ENCODE results near the gene TTLL1.
A peak's percentile ranks its signal among the peaks of the same experiment; 100 is the strongest.
"Not testable (repeated sequence)": the region's sequence is repeated elsewhere in the genome, so short reads cannot be mapped to it uniquely, and the experiment has no call there.

Gene TTLL1

GRCh38 chr22:43017525-43018460 is 71.4 kb downstream of the TTLL1 start:
- Histone ChIP-seq H3K36me3 (ENCODE audit: insufficient read depth, low read length) (0 out of 2 replicates have a peak, but pooled peaks cover 4% of the 10 kb centered on the region), H3K9me3 (ENCODE audit: control insufficient read depth, insufficient read depth, low read length) (peaks cover 5% of the 10 kb centered on the region), H3K4me1 (ENCODE audit: insufficient read depth, low read length) (no peaks in the 10 kb centered on the region; the same call in 1 of the 2 replicates), H3K9ac (ENCODE audit: low read depth, low read length) (no peak overlapping the region)

GRCh38 chr22:43016150-43016549 is 73.0 kb downstream of the TTLL1 start:
- not testable (repeated sequence) for H3K36me3 ChIP-seq (ENCODE audit: insufficient read depth, low read length); H3K4me1 ChIP-seq (ENCODE audit: insufficient read depth, low read length); H3K9ac ChIP-seq (ENCODE audit: low read depth, low read length); H3K9me3 ChIP-seq (ENCODE audit: control insufficient read depth, insufficient read depth, low read length)

GRCh38 chr22:43015677-43016042 is 73.5 kb downstream of the TTLL1 start:
- Histone ChIP-seq H3K9ac (ENCODE audit: low read depth, low read length) (peak overlapping the region; percentile 79), H3K36me3 (ENCODE audit: insufficient read depth, low read length) (0 out of 2 replicates have a peak, but pooled peaks cover 4% of the 10 kb centered on the region), H3K9me3 (ENCODE audit: control insufficient read depth, insufficient read depth, low read length) (peaks cover 5% of the 10 kb centered on the region), H3K4me1 (ENCODE audit: insufficient read depth, low read length) (peaks cover 4% of the 10 kb centered on the region; the same call in 1 of the 2 replicates)

GRCh38 chr22:43014869-43015676 is 74.1 kb downstream of the TTLL1 start, which contains the start of gene PACSIN2:
Gene PACSIN2 (minus strand): TSS chr22:43015149. CDS start chr22:42912080, 103,069 bp downstream.
- Histone ChIP-seq H3K9ac (ENCODE audit: low read depth, low read length) (peak within 1 kb of the TSS; percentile 79), H3K9me3 (ENCODE audit: control insufficient read depth, insufficient read depth, low read length) (peaks cover 5% of the 10 kb centered on the region), H3K4me1 (ENCODE audit: insufficient read depth, low read length) (peaks cover 4% of the 10 kb centered on the region; the same call in 1 of the 2 replicates), H3K36me3 (ENCODE audit: insufficient read depth, low read length) (0 out of 2 replicates have a peak, but pooled peaks cover 4% of the 10 kb centered on the region)

GRCh38 chr22:43014316-43014868 is 74.8 kb downstream of the TTLL1 start:
- Histone ChIP-seq H3K9ac (ENCODE audit: low read depth, low read length) (peak overlapping the region; percentile 79), H3K36me3 (ENCODE audit: insufficient read depth, low read length) (0 out of 2 replicates have a peak, but pooled peaks cover 4% of the 10 kb centered on the region), H3K4me1 (ENCODE audit: insufficient read depth, low read length) (peaks cover 4% of the 10 kb centered on the region; the same call in 1 of the 2 replicates), H3K9me3 (ENCODE audit: control insufficient read depth, insufficient read depth, low read length) (peaks cover 5% of the 10 kb centered on the region)

- 0 out of 2 replicates have a peak, but pooled peaks cover 4% of the 10 kb centered on the region for H3K36me3 ChIP-seq (ENCODE audit: insufficient read depth, low read length)
- peaks cover 4% of the 10 kb centered on the region; the same call in 1 of the 2 replicates for H3K4me1 ChIP-seq (ENCODE audit: insufficient read depth, low read length)
- peak overlapping the region; percentile 79 for H3K9ac ChIP-seq (ENCODE audit: low read depth, low read length)
- peaks cover 5% of the 10 kb centered on the region for H3K9me3 ChIP-seq (ENCODE audit: control insufficient read depth, insufficient read depth, low read length)
Measured at GRCh38 chr22:43013355-43014315, 75.6 kb downstream of the TTLL1 start.

GRCh38 chr22:43012390-43012789 is 76.8 kb downstream of the TTLL1 start:
- H3K4me1 ChIP-seq (ENCODE audit: insufficient read depth, low read length) = peaks cover 9% of the 10 kb centered on the region; the same call in 1 of the 2 replicates
- no peaks in the 10 kb centered on the region for H3K36me3 ChIP-seq (ENCODE audit: insufficient read depth, low read length)
- no peak overlapping the region for H3K9ac ChIP-seq (ENCODE audit: low read depth, low read length)
- no peaks in the 10 kb centered on the region for H3K9me3 ChIP-seq (ENCODE audit: control insufficient read depth, insufficient read depth, low read length)

GRCh38 chr22:43011079-43011478 is 78.1 kb downstream of the TTLL1 start:
- Histone ChIP-seq H3K4me1 (ENCODE audit: insufficient read depth, low read length) (peaks cover 10% of the 10 kb centered on the region; the same call in 1 of the 2 replicates), H3K9me3 (ENCODE audit: control insufficient read depth, insufficient read depth, low read length) (no peaks in the 10 kb centered on the region)

GRCh38 chr22:43009444-43009843 is 79.7 kb downstream of the TTLL1 start:
- H3K4me1 ChIP-seq (ENCODE audit: insufficient read depth, low read length) = peaks cover 20% of the 10 kb centered on the region
- H3K9me3 ChIP-seq (ENCODE audit: control insufficient read depth, insufficient read depth, low read length) = no peaks in the 10 kb centered on the region
- no peak overlapping the region for H3K9ac ChIP-seq (ENCODE audit: low read depth, low read length)
- H3K36me3 ChIP-seq (ENCODE audit: insufficient read depth, low read length) = no peaks in the 10 kb centered on the region

More at GRCh38 chr22:43011079-43011478, 78.1 kb downstream of the TTLL1 start:
- Histone ChIP-seq H3K9ac (ENCODE audit: low read depth, low read length) (no peak overlapping the region), H3K36me3 (ENCODE audit: insufficient read depth, low read length) (no peaks in the 10 kb centered on the region)

- H3K36me3 ChIP-seq (ENCODE audit: insufficient read depth, low read length) = no peaks in the 10 kb centered on the region
- no peak overlapping the region for H3K9ac ChIP-seq (ENCODE audit: low read depth, low read length)
- no peaks in the 10 kb centered on the region for H3K9me3 ChIP-seq (ENCODE audit: control insufficient read depth, insufficient read depth, low read length)
- peaks cover 25% of the 10 kb centered on the region for H3K4me1 ChIP-seq (ENCODE audit: insufficient read depth, low read length)
Measured at GRCh38 chr22:43008921-43009320, 80.3 kb downstream of the TTLL1 start.

- no peaks in the 10 kb centered on the region for H3K36me3 ChIP-seq (ENCODE audit: insufficient read depth, low read length)
- no peaks in the 10 kb centered on the region for H3K9me3 ChIP-seq (ENCODE audit: control insufficient read depth, insufficient read depth, low read length)
- no peak overlapping the region for H3K9ac ChIP-seq (ENCODE audit: low read depth, low read length)
- H3K4me1 ChIP-seq (ENCODE audit: insufficient read depth, low read length) = peaks cover 26% of the 10 kb centered on the region
Measured at GRCh38 chr22:43008509-43008908, 80.7 kb downstream of the TTLL1 start.

- Histone ChIP-seq H3K9ac (ENCODE audit: low read depth, low read length) (no peak overlapping the region), H3K9me3 (ENCODE audit: control insufficient read depth, insufficient read depth, low read length) (no peaks in the 10 kb centered on the region), H3K4me1 (ENCODE audit: insufficient read depth, low read length) (peaks cover 29% of the 10 kb centered on the region), H3K36me3 (ENCODE audit: insufficient read depth, low read length) (no peaks in the 10 kb centered on the region)
Measured at GRCh38 chr22:43007519-43008102, 81.6 kb downstream of the TTLL1 start.

- peaks cover 37% of the 10 kb centered on the region for H3K4me1 ChIP-seq (ENCODE audit: insufficient read depth, low read length)
- no peak overlapping the region for H3K9ac ChIP-seq (ENCODE audit: low read depth, low read length)
- no peaks in the 10 kb centered on the region for H3K36me3 ChIP-seq (ENCODE audit: insufficient read depth, low read length)
- H3K9me3 ChIP-seq (ENCODE audit: control insufficient read depth, insufficient read depth, low read length) = no peaks in the 10 kb centered on the region
Measured at GRCh38 chr22:43006753-43007152, 82.4 kb downstream of the TTLL1 start.

Measured in ES-I3 (cell line).